ENCODE data around the gene PPP3CA.

DNA sequence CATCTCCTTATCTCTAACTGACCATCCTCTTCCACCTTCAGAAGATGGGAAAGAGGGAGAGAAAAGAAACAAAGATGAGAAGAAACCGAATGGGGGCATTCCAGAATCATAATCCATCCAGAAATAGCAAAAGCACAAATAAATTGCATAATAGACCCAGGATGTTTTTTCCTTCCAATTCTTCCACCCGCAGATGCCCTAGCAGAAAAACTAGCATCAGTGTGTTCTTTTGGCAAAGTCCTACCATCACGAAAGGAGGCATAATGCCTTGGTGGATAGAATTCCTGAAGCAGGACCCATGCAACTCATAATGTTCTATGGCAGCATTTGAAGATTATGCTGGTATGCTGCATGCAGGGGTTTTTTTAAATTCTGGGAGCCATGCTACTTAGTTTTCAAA lies 279.2 kb downstream of the PPP3CA start:
- TF ChIP-seq, protein P1, sequence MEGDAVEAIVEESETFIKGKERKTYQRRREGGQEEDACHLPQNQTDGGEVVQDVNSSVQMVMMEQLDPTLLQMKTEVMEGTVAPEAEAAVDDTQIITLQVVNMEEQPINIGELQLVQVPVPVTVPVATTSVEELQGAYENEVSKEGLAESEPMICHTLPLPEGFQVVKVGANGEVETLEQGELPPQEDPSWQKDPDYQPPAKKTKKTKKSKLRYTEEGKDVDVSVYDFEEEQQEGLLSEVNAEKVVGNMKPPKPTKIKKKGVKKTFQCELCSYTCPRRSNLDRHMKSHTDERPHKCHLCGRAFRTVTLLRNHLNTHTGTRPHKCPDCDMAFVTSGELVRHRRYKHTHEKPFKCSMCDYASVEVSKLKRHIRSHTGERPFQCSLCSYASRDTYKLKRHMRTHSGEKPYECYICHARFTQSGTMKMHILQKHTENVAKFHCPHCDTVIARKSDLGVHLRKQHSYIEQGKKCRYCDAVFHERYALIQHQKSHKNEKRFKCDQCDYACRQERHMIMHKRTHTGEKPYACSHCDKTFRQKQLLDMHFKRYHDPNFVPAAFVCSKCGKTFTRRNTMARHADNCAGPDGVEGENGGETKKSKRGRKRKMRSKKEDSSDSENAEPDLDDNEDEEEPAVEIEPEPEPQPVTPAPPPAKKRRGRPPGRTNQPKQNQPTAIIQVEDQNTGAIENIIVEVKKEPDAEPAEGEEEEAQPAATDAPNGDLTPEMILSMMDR (IDR thresholded peaks at IDR 0.05) = no peak
- TF ChIP-seq POLR2A (IDR thresholded peaks at IDR 0.05) = no peak
